ENCODE data around the gene ATG2A.
A peak's percentile ranks its signal among the peaks of the same experiment; 100 is the strongest.

Gene ATG2A

DNA sequence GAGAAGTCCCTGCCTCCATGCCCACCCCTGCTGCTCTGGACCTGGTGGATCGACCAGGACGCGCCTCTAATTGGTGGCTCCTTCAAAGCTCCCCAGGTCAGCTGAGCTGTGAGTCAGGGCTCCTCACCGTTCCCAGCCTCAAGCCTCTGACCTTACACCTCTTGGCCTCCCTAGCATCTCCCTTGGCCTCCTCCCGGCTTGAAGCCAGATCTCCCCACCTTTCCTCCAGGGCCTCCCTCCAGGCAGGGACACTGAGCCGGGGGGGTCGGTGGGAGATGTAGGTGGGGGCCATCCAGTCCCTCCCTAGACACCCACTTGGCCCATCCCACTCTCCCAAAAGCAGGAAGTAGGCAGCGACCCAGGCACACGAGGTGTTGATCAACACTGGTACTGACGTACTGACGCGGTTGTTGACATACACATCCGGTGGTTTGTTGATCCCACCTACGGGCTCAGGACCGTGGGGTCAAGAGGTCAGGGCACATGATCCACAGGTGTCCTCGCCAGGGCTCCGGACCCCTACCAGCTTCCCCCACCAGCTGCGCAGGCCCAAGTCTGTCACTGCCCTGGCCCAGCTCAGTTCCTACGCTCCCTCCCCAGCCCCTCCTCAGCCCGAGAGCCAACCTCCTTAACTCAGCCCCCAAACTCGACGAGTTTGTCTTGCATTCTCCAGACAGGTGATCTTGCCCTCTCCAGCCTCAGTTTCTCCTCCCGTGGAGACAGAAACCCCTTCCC, 802 bp downstream of the ATG2A start:
- Histone ChIP-seq H3K4me3 (ENCODE audit: insufficient read depth, low read depth, low read length, poor library complexity, severe bottlenecking) (peak overlapping the region; percentile 90), H3K4me1 (ENCODE audit: control insufficient read depth, insufficient read depth, low read length, poor library complexity, severe bottlenecking) (peaks cover 17% of the 10 kb centered on the region), H3K9me3 (ENCODE audit: control insufficient read depth, low read length) (no peaks in the 10 kb centered on the region), H3K27me3 (replicated peaks; ENCODE audit: control insufficient read depth, insufficient read depth, low read length, poor library complexity, severe bottlenecking) (no peaks in the 10 kb centered on the region), H3K27ac (ENCODE audit: insufficient read depth, low read length, poor library complexity, severe bottlenecking) (peak overlapping the region; percentile 81), H3K36me3 (ENCODE audit: control insufficient read depth, insufficient read depth, low read length) (peaks cover 34% of the 10 kb centered on the region)
- peak; percentile 28 to 50 (median 28) for DNase-seq

DNA sequence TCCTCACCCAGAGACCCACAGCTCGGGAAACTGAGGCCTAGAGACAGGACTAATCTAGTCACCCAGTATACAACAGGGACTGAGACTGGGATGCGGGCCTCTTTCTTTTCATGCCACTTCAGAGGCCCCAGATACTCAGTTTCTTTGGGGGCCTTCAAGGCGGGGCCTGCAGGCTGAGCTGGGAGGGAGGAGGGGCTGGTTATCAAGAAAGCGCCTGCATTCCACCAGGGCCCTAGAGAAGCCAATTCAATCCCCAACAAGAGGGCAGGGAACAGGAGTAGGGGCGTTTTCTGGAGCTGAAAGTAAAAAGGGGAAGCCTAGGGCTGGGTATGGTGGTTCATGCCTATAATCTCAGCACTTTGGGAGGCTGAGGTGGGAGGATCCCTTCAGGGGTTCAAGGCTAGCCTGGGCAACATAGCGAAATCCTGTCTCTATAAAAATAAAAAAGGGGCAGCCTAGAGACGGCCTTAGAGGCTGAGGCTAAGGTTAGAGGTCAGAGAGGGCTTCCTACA, 1.6 kb downstream of the ATG2A start:
- Histone ChIP-seq H3K4me1 (ENCODE audit: control insufficient read depth, insufficient read depth, low read length, poor library complexity, severe bottlenecking) (peaks cover 17% of the 10 kb centered on the region), H3K4me3 (ENCODE audit: insufficient read depth, low read depth, low read length, poor library complexity, severe bottlenecking) (no peak overlapping the region), H3K9me3 (ENCODE audit: control insufficient read depth, low read length) (no peaks in the 10 kb centered on the region), H3K27ac (ENCODE audit: insufficient read depth, low read length, poor library complexity, severe bottlenecking) (no peak overlapping the region), H3K27me3 (replicated peaks; ENCODE audit: control insufficient read depth, insufficient read depth, low read length, poor library complexity, severe bottlenecking) (no peaks in the 10 kb centered on the region), H3K36me3 (ENCODE audit: control insufficient read depth, insufficient read depth, low read length) (peaks cover 41% of the 10 kb centered on the region)
- DNase-seq, result no peak

DNA sequence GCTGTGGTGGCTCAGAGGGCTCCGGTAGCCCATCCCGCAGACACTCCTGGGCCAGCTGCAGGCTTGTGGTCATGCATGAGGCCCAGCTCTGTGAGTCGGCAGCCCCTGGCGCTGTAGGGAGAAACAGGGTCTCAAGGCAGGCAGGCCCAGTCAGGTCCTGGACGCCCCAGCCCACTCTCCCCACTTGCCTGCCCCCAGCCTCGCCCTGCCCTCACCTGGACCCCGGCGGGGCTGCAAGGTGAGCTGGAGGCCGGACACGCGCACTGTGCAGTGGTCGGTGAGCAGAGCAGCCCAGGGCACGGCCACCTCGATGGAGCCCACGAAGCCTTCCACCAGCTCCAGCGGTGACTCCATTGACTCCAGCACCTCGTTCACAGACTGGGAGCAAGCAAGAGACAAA, 2.9 kb downstream of the ATG2A start:
- H3K27me3 ChIP-seq (replicated peaks; ENCODE audit: control insufficient read depth, insufficient read depth, low read length, poor library complexity, severe bottlenecking), result no peaks in the 10 kb centered on the region
- H3K36me3 ChIP-seq (ENCODE audit: control insufficient read depth, insufficient read depth, low read length), result peaks cover 54% of the 10 kb centered on the region
- DNase-seq, result no peak
- no peak overlapping the region for H3K27ac ChIP-seq (ENCODE audit: insufficient read depth, low read length, poor library complexity, severe bottlenecking)
- H3K4me3 ChIP-seq (ENCODE audit: insufficient read depth, low read depth, low read length, poor library complexity, severe bottlenecking), result no peak overlapping the region
- H3K4me1 ChIP-seq (ENCODE audit: control insufficient read depth, insufficient read depth, low read length, poor library complexity, severe bottlenecking), result peaks cover 17% of the 10 kb centered on the region
- H3K9me3 ChIP-seq (ENCODE audit: control insufficient read depth, low read length), result no peaks in the 10 kb centered on the region

DNA sequence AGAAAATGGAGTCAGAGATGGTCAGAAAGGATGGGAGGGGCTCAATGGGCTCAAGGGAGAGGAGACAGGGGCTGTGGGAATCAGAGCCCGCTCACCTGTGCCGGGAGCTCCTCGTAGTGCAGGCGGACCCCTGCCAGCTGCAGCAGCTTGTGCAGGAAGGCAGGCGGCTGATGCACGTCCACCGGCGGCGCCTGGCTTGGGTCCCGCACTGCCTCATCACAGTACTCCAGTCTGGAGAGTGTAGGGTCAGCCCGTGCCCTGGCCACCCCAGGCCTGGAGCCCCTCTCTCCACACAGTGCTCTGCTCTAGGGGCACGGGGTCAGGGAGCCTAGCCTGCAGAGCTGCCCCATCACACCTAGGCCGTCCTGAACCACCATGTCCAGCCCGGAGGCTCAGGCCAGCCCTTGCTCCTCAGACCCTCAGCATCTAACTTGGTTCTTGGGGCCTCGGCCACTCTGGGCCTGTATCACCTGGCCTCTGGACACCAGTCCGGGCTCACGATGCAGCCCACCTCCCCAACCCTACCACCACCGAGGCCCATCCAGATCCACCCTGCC, 3.8 kb downstream of the ATG2A start:
- Histone ChIP-seq H3K36me3 (ENCODE audit: control insufficient read depth, insufficient read depth, low read length) (peaks cover 62% of the 10 kb centered on the region), H3K27ac (ENCODE audit: insufficient read depth, low read length, poor library complexity, severe bottlenecking) (no peak overlapping the region), H3K9me3 (ENCODE audit: control insufficient read depth, low read length) (no peaks in the 10 kb centered on the region), H3K4me1 (ENCODE audit: control insufficient read depth, insufficient read depth, low read length, poor library complexity, severe bottlenecking) (peaks cover 17% of the 10 kb centered on the region), H3K4me3 (ENCODE audit: insufficient read depth, low read depth, low read length, poor library complexity, severe bottlenecking) (no peak overlapping the region), H3K27me3 (replicated peaks; ENCODE audit: control insufficient read depth, insufficient read depth, low read length, poor library complexity, severe bottlenecking) (no peaks in the 10 kb centered on the region)
- DNase-seq, result no peak

DNA sequence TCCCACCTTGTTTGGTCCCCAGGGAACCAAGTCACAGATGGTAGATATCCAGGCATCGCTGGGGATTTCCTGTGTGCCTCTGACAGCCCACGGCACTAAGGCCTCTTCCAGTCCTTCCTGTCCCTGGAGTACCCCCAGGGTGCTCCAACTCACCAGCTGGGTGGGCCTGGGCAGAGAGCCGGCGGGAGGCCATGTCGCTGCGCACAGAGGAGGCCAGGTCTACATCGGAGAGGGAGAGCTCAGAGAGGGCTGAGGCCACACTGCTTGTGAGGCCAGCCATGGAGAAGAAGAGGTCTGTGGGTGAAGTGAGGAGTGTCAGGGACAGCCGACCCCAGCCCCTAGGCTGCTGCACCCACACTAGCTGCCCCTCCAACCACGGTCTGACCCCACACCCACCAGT, 5.3 kb downstream of the ATG2A start:
- Histone ChIP-seq H3K9me3 (ENCODE audit: control insufficient read depth, low read length) (no peaks in the 10 kb centered on the region), H3K4me3 (ENCODE audit: insufficient read depth, low read depth, low read length, poor library complexity, severe bottlenecking) (no peak overlapping the region), H3K4me1 (ENCODE audit: control insufficient read depth, insufficient read depth, low read length, poor library complexity, severe bottlenecking) (peaks cover 12% of the 10 kb centered on the region), H3K27ac (ENCODE audit: insufficient read depth, low read length, poor library complexity, severe bottlenecking) (no peak overlapping the region), H3K27me3 (replicated peaks; ENCODE audit: control insufficient read depth, insufficient read depth, low read length, poor library complexity, severe bottlenecking) (no peaks in the 10 kb centered on the region), H3K36me3 (ENCODE audit: control insufficient read depth, insufficient read depth, low read length) (peaks cover 75% of the 10 kb centered on the region)
- DNase-seq, result no peak

DNA sequence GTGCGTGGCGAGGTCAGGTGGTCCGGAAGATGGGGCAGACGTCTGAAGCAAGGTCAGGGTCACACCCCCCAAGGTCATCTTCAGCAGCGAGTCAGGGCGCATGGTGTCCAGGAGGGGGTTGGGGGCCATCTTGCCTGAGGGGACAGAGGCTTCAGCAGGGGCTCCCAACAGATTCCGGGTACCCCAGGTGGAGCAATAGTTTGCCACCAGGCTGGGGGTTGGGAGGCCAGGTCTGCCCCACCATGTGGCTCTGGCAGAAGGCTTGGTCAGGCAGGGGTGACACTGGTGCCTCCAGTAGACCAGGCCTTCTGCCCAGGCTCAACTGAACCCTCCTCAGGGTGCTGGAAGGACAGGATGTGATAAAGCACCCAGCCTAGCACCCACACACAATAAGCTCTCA, 5.9 kb downstream of the ATG2A start:
- no peak for DNase-seq
- Histone ChIP-seq H3K9me3 (ENCODE audit: control insufficient read depth, low read length) (no peaks in the 10 kb centered on the region), H3K4me1 (ENCODE audit: control insufficient read depth, insufficient read depth, low read length, poor library complexity, severe bottlenecking) (peaks cover 10% of the 10 kb centered on the region), H3K4me3 (ENCODE audit: insufficient read depth, low read depth, low read length, poor library complexity, severe bottlenecking) (no peak overlapping the region), H3K27me3 (replicated peaks; ENCODE audit: control insufficient read depth, insufficient read depth, low read length, poor library complexity, severe bottlenecking) (no peaks in the 10 kb centered on the region), H3K36me3 (ENCODE audit: control insufficient read depth, insufficient read depth, low read length) (peaks cover 80% of the 10 kb centered on the region), H3K27ac (ENCODE audit: insufficient read depth, low read length, poor library complexity, severe bottlenecking) (no peak overlapping the region)

DNA sequence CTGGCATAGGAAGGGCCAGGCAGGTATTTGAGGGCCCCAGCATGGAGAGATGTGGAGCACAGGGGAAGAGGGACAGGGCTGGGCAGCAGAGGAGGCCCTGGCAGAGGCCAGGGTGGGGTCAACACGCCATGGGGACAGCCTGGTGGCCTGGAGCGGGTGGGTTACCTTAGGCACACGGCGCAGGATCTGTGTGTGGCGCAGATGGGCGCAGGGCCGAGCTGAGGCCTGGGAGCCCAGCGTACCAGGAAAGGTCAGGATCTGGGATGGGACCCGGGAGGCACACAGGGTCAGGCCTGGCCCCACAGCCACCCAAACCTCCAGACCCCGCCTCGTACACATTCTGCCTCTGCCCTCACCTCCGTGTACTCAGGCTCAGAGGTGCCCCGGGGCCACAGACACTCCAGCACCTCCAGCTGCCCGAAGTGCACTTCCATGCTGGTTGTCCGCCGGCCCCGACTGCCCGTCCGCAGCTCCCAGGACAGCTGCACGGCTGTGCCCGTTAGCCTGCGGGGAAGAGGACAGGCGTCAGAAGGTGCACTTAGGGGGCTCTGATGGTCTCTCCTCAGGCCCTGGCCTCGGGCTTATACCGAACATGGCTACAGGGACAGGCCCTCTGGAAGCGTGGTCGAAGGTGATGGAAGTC, 6.4 kb downstream of the ATG2A start:
- H3K9me3 ChIP-seq (ENCODE audit: control insufficient read depth, low read length), result no peaks in the 10 kb centered on the region
- DNase-seq, result no peak
- H3K4me1 ChIP-seq (ENCODE audit: control insufficient read depth, insufficient read depth, low read length, poor library complexity, severe bottlenecking), result peaks cover 5% of the 10 kb centered on the region
- no peak overlapping the region for H3K4me3 ChIP-seq (ENCODE audit: insufficient read depth, low read depth, low read length, poor library complexity, severe bottlenecking)
- H3K27me3 ChIP-seq (replicated peaks; ENCODE audit: control insufficient read depth, insufficient read depth, low read length, poor library complexity, severe bottlenecking), result no peaks in the 10 kb centered on the region
- H3K36me3 ChIP-seq (ENCODE audit: control insufficient read depth, insufficient read depth, low read length), result peaks cover 86% of the 10 kb centered on the region
- no peak overlapping the region for H3K27ac ChIP-seq (ENCODE audit: insufficient read depth, low read length, poor library complexity, severe bottlenecking)

DNA sequence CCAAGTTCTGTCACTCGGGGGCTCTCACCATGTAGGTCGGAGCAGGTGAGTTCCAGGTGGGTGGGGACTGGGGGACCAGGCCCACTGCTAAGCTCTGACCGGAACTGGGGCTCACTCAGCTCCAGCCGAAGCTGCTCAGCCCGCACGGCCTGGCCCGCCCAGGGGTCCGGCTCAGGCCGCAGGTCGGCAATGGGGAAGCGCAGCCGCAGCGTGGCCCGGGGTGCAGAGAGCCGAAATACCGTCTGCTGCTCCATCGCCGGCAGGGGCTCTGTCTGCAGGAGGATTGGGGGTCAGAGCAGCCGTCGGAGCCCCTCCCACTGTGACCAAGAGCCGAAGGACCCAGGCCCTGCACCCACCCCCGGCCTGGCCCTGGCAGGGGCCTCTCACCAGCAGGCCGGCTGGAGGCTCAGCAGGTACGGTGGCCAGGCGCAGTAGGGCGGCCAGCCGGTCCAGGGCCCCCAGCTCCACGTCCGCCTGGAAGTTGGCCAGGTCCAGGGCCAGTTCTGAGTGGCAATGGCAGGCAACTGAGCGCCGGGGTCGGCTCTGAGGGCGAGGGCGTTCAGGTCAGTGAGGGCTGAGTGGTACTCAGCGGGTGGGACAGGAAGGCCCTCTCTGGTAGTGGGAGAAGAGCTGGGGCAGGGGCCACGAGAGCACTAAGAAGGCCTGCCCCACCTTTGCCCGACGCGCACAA, 7.2 kb downstream of the ATG2A start:
- Histone ChIP-seq H3K4me1 (ENCODE audit: control insufficient read depth, insufficient read depth, low read length, poor library complexity, severe bottlenecking) (no peaks in the 10 kb centered on the region), H3K27ac (ENCODE audit: insufficient read depth, low read length, poor library complexity, severe bottlenecking) (no peak overlapping the region), H3K27me3 (replicated peaks; ENCODE audit: control insufficient read depth, insufficient read depth, low read length, poor library complexity, severe bottlenecking) (no peaks in the 10 kb centered on the region), H3K9me3 (ENCODE audit: control insufficient read depth, low read length) (no peaks in the 10 kb centered on the region), H3K36me3 (ENCODE audit: control insufficient read depth, insufficient read depth, low read length) (peaks cover 92% of the 10 kb centered on the region), H3K4me3 (ENCODE audit: insufficient read depth, low read depth, low read length, poor library complexity, severe bottlenecking) (no peak overlapping the region)
- DNase-seq, result no peak

DNA sequence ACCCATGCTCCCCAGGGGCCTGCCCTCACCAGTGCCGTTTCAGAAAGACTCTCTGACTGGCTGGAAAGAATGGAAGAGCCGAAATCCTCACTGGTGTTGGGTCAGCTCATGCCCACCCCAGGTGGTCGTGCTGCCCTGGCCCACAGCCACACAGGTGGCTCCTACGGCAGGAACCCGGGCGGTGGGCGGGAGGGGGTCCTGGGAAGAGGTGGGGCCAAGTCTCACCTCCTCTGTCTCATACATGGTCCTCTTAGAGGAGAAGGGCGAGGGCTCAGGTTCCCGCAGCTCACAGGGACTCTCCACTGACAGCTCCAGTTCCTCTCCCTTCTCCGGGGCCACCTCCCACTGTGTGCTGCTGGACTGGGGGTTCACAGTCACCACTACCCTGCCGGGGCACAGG, 8.2 kb downstream of the ATG2A start:
- no peaks in the 10 kb centered on the region for H3K27me3 ChIP-seq (replicated peaks; ENCODE audit: control insufficient read depth, insufficient read depth, low read length, poor library complexity, severe bottlenecking)
- DNase-seq, result no peak
- no peaks in the 10 kb centered on the region for H3K4me1 ChIP-seq (ENCODE audit: control insufficient read depth, insufficient read depth, low read length, poor library complexity, severe bottlenecking)
- no peaks in the 10 kb centered on the region for H3K9me3 ChIP-seq (ENCODE audit: control insufficient read depth, low read length)
- H3K4me3 ChIP-seq (ENCODE audit: insufficient read depth, low read depth, low read length, poor library complexity, severe bottlenecking), result no peak overlapping the region
- no peak overlapping the region for H3K27ac ChIP-seq (ENCODE audit: insufficient read depth, low read length, poor library complexity, severe bottlenecking)
- H3K36me3 ChIP-seq (ENCODE audit: control insufficient read depth, insufficient read depth, low read length), result peaks cover 85% of the 10 kb centered on the region

DNA sequence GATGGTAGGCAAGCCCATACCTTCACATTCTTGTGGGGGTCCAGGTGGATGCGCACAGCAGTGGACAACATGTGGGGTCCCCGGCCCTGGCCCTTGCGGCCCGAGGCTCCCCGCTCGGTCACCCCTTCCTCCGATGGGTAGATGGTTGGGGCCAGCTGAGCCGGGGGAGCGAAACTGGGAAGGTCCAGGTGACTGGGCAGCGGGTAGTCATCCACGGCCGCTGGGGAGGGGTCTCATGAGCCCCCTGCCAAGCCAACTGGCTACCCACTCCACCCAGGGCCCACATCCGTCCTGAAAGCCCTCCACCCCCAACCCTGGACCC, 10.7 kb downstream of the ATG2A start:
- Histone ChIP-seq H3K4me1 (ENCODE audit: control insufficient read depth, insufficient read depth, low read length, poor library complexity, severe bottlenecking) (no peaks in the 10 kb centered on the region), H3K27ac (ENCODE audit: insufficient read depth, low read length, poor library complexity, severe bottlenecking) (no peak overlapping the region), H3K27me3 (replicated peaks; ENCODE audit: control insufficient read depth, insufficient read depth, low read length, poor library complexity, severe bottlenecking) (no peaks in the 10 kb centered on the region), H3K4me3 (ENCODE audit: insufficient read depth, low read depth, low read length, poor library complexity, severe bottlenecking) (no peak overlapping the region), H3K36me3 (ENCODE audit: control insufficient read depth, insufficient read depth, low read length) (peaks cover 78% of the 10 kb centered on the region), H3K9me3 (ENCODE audit: control insufficient read depth, low read length) (no peaks in the 10 kb centered on the region)
- no peak for DNase-seq
